VCaP (cell line): Measurements from ENCODE around the gene ASB4.
A peak's percentile ranks its signal among the peaks of the same experiment; 100 is the strongest.

ENCODE experiments used
- H3K27ac ChIP-seq: fragments of 450-650 bp; 2 replicates; pipeline ENCODE4 v1.5.1; 2017
- CTCF ChIP-seq: fragments of 450-650 bp; conservative IDR thresholded peaks from 2 replicates; pipeline ENCODE4 v1.5.1; 2017; ENCODE audit warnings: mild to moderate bottlenecking, moderate library complexity

Gene ASB4

DNA sequence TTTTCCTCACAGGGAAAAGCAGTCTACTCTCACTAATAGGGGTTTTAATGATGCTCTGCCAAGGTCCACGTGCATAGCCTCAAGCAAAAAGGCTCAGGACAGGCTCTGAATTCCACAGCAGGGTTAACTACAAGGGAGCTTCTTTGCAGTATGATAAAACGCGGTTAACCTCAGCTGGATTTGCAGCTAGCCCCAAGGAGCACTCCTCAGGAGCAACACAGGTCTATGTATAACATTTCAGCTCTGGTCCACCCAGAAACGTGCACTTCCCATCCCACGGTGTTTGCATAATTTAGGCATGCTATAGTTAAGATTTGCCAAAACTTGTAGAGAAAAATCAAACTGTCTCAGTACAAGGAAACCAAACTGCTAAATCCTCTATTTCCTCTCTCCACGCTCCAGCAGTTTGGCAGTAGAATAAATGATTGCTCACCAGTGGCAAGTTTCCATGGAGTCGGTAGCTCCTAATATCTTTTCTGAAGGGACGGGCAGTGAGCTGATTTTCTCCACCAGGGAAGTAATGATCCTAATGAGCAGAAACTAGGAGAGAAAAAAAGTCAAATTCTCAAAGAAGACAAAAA is 13.1 kb upstream of the ASB4 start:
- no peak for TF ChIP-seq CTCF
- peak overlapping the region; percentile 1; the same call in 1 of the 2 replicates for H3K27ac ChIP-seq

- TF ChIP-seq CTCF = no peak
- peak overlapping the region; percentile 1; the same call in 1 of the 2 replicates for H3K27ac ChIP-seq
These were observed 12.3 kb upstream of the ASB4 start for GRCh38 chr7:95473276-95473985.

DNA sequence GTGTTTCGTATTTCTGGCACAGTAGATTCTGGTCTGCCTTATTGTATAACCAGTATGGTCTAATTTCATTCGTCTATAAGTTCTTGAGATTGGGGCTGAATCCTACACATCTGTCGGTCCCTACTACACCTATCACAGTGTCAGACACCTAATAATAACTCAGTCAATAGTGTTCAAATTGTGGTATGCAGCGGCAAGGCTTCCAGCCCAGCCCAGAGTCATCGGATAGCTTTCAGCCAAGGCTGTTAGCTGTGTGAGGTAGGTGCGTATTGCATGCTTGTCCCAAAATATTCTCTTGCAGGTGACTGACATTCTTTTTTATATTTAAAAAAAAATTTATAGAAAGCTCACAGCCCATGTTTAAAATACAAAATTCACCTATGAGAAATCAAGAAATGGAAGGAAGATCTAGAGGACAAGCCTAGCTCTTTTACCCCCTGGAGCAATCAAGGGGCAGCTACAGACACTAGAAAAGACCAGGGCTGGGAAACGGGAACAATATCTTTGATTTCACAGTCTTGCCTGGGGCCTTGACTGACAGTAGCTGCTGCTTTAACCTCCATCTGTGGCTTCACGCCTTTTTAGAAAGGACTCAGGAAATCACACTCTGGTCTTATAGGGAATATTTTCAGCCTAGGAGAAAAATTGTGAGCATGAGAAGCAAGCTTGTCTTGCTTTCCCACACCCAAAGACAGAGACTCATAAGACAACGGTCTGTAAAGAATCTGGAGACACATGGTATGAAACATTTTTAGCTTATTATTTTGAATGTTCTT is 9.5 kb upstream of the ASB4 start:
- H3K27ac ChIP-seq = peak overlapping the region; percentile 26; the same call in 1 of the 2 replicates
- TF ChIP-seq CTCF = no peak

DNA sequence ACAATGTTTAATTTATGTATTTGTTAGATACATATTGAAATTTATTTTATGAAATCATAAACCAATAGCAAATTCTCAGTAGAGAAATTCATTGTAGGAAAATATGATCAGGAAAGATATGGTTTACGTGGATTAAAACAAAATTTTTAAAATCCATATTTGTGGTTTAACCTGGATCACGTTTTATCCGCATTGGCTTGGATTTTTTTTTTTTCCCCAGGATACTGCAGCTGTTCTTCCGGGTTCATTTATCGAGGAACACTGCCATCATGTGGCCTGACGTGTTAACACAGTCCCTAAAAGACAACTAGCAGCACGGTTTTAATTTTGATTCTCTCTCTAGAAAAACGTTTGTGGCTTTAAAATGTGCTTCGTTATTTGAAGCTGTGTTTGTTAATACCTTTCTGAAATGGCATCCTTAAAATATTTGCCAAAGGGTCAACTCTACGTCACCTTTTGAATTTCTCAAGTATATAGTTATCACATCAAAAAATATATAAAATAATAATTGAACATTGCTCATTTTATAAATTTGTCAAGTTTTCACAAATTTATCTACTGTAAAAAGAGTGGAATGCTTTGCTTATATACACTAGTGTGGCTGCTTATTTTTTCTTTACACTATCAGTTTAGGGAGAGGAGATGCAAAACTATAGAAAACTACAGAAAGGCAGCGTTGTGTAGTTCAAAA is 8.7 kb upstream of the ASB4 start:
- TF ChIP-seq CTCF = peak; percentile 84
- H3K27ac ChIP-seq = peak overlapping the region; percentile 26; the same call in 1 of the 2 replicates

DNA sequence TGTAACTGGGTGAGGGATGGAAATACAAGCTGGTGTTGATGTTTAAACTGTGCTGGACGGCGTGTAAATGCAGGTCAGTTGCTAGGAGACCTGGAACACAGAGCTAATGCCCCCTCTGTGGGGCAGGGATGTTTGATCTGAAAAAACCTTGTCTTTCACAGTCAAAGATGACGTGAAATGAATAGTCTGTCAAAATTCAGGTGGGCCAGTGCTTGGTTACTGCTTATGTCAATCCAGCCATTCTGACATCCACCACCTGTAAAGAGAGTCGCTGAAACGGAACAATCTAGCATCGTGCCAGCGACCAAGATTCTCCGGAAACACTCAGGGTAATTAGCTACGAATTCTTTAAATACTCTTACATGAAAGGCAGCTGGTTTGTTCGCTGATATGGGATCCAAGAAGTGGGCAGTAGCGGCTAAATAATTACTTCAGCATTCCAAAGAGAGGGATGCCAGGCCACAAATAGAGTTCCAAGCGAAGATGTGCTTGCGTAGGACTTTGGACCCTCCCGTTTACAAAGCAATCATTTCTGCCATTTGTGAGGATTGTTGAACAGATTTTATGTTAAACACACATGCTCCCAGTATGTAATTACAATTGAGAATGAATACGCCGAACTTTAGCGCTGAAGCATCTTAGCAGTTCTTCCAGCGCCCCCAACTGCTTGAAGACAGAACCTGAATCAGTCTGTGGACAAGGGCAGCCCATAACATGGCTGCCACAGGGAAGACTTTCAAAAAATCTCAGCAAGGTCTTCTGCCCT is 7.3 kb upstream of the ASB4 start:
- peak; percentile 46 for TF ChIP-seq CTCF
- H3K27ac ChIP-seq = no peak overlapping the region

- TF ChIP-seq CTCF = no peak
- H3K27ac ChIP-seq = no peak overlapping the region
These were observed 5.6 kb upstream of the ASB4 start for GRCh38 chr7:95479992-95480624.
